IPS-15b (cell line): ENCODE data around the gene REL.
"Not testable (repeated sequence)": the region's sequence is repeated elsewhere in the genome, so short reads cannot be mapped to it uniquely, and the experiment has no call there.

Experiments used
- H3K27me3 ChIP-seq: one replicate; pipeline ENCODE4 v1.6.1; 2013; ENCODE audit warnings: low read length; ENCODE audit not compliant: control insufficient read depth, insufficient read depth
- H3K36me3 ChIP-seq: one replicate; pipeline ENCODE4 v1.6.1; 2013; ENCODE audit warnings: low read length; ENCODE audit not compliant: control insufficient read depth, insufficient read depth
- H3K4me1 ChIP-seq: one replicate; pipeline ENCODE4 v1.6.1; 2013; ENCODE audit warnings: mild to moderate bottlenecking, low read length; ENCODE audit not compliant: control insufficient read depth, insufficient read depth
- H3K4me3 ChIP-seq: one replicate; pipeline ENCODE4 v1.5.1; 2013; ENCODE audit warnings: low read depth, low read length
- H3K9ac ChIP-seq: one replicate; pipeline ENCODE4 v1.6.1; 2013; ENCODE audit warnings: low read depth, mild to moderate bottlenecking, low read length
- H3K9me3 ChIP-seq: one replicate; pipeline ENCODE4 v1.6.1; 2013; ENCODE audit warnings: mild to moderate bottlenecking, low read length; ENCODE audit not compliant: control insufficient read depth, insufficient read depth

REL gene

GRCh38 chr2:60891180-60891579 is 9.8 kb downstream of the REL start:
- Histone ChIP-seq H3K36me3 (no peaks in the 10 kb centered on the region), H3K27me3 (no peaks in the 10 kb centered on the region), H3K4me3 (no peak overlapping the region), H3K4me1 (no peaks in the 10 kb centered on the region), H3K9ac (no peak overlapping the region), H3K9me3 (no peaks in the 10 kb centered on the region)

GRCh38 chr2:60898567-60898966 is 17.2 kb downstream of the REL start:
- H3K36me3 ChIP-seq = no peaks in the 10 kb centered on the region
- no peak overlapping the region for H3K9ac ChIP-seq

GRCh38 chr2:60899230-60899891 is 18.0 kb downstream of the REL start:
- no peaks in the 10 kb centered on the region for H3K27me3 ChIP-seq
- H3K36me3 ChIP-seq = no peaks in the 10 kb centered on the region
- H3K4me3 ChIP-seq = no peak overlapping the region
- H3K9me3 ChIP-seq = no peaks in the 10 kb centered on the region
- H3K4me1 ChIP-seq = no peaks in the 10 kb centered on the region
- no peak overlapping the region for H3K9ac ChIP-seq

More at GRCh38 chr2:60898567-60898966, 17.2 kb downstream of the REL start:
- H3K27me3 ChIP-seq = no peaks in the 10 kb centered on the region
- no peaks in the 10 kb centered on the region for H3K4me1 ChIP-seq
- no peak overlapping the region for H3K4me3 ChIP-seq
- no peaks in the 10 kb centered on the region for H3K9me3 ChIP-seq

GRCh38 chr2:60899892-60900249 is 18.5 kb downstream of the REL start:
- no peaks in the 10 kb centered on the region for H3K36me3 ChIP-seq
- no peak overlapping the region for H3K4me3 ChIP-seq
- no peaks in the 10 kb centered on the region for H3K9me3 ChIP-seq
- no peaks in the 10 kb centered on the region for H3K4me1 ChIP-seq
- H3K9ac ChIP-seq = no peak overlapping the region
- no peaks in the 10 kb centered on the region for H3K27me3 ChIP-seq

- H3K36me3 ChIP-seq, H3K27me3 ChIP-seq, H3K4me3 ChIP-seq, H3K9ac ChIP-seq, H3K9me3 ChIP-seq, H3K4me1 ChIP-seq: not testable (repeated sequence)
Observed at GRCh38 chr2:60901296-60901695, 19.9 kb downstream of the REL start.

GRCh38 chr2:60905867-60906266 is 24.5 kb downstream of the REL start:
- not testable (repeated sequence) for H3K9me3 ChIP-seq, H3K9ac ChIP-seq, H3K4me1 ChIP-seq, H3K36me3 ChIP-seq, H3K4me3 ChIP-seq, H3K27me3 ChIP-seq

- Histone ChIP-seq H3K36me3 (no peaks in the 10 kb centered on the region), H3K27me3 (no peaks in the 10 kb centered on the region), H3K4me3 (no peak overlapping the region), H3K4me1 (peaks cover 3% of the 10 kb centered on the region), H3K9me3 (no peaks in the 10 kb centered on the region), H3K9ac (no peak overlapping the region)
Observed at GRCh38 chr2:60906395-60906794, 25.0 kb downstream of the REL start.

- H3K27me3 ChIP-seq = no peaks in the 10 kb centered on the region
- no peak overlapping the region for H3K9ac ChIP-seq
- no peaks in the 10 kb centered on the region for H3K9me3 ChIP-seq
- no peaks in the 10 kb centered on the region for H3K36me3 ChIP-seq
- peaks cover 3% of the 10 kb centered on the region for H3K4me1 ChIP-seq
- H3K4me3 ChIP-seq = no peak overlapping the region
Observed at GRCh38 chr2:60907329-60907728, 26.0 kb downstream of the REL start.

- no peak overlapping the region for H3K4me3 ChIP-seq
- H3K27me3 ChIP-seq = no peaks in the 10 kb centered on the region
- peaks cover 10% of the 10 kb centered on the region for H3K4me1 ChIP-seq
- no peaks in the 10 kb centered on the region for H3K9me3 ChIP-seq
- peaks cover 4% of the 10 kb centered on the region for H3K36me3 ChIP-seq
- no peak overlapping the region for H3K9ac ChIP-seq
Observed at GRCh38 chr2:60925994-60926740, 44.8 kb downstream of the REL start.

GRCh38 chr2:60926741-60927552 is 45.6 kb downstream of the REL start:
- Histone ChIP-seq H3K9ac (no peak overlapping the region), H3K4me3 (no peak overlapping the region), H3K36me3 (peaks cover 4% of the 10 kb centered on the region), H3K27me3 (no peaks in the 10 kb centered on the region), H3K9me3 (no peaks in the 10 kb centered on the region), H3K4me1 (peaks cover 10% of the 10 kb centered on the region)

GRCh38 chr2:60932061-60932460 is 50.7 kb downstream of the REL start:
- H3K9ac ChIP-seq, H3K36me3 ChIP-seq, H3K4me3 ChIP-seq, H3K4me1 ChIP-seq, H3K27me3 ChIP-seq, H3K9me3 ChIP-seq: not testable (repeated sequence)

- Histone ChIP-seq H3K27me3 (no peaks in the 10 kb centered on the region), H3K9ac (no peak overlapping the region), H3K36me3 (no peaks in the 10 kb centered on the region), H3K4me3 (no peak overlapping the region), H3K9me3 (no peaks in the 10 kb centered on the region), H3K4me1 (no peaks in the 10 kb centered on the region)
Observed at GRCh38 chr2:60932954-60933353, 51.6 kb downstream of the REL start.
